ENCODE results near the gene TMEM178B. TPM values are rescaled to one million over a fixed set of nuclear protein-coding genes. Genes with fewer than 3 reads are reported as not detected.

The TMEM178B gene
- total RNA-seq, 4 donors from 2014 or later, result 1.3 to 1.8 (median 1.5) TPM

DNA sequence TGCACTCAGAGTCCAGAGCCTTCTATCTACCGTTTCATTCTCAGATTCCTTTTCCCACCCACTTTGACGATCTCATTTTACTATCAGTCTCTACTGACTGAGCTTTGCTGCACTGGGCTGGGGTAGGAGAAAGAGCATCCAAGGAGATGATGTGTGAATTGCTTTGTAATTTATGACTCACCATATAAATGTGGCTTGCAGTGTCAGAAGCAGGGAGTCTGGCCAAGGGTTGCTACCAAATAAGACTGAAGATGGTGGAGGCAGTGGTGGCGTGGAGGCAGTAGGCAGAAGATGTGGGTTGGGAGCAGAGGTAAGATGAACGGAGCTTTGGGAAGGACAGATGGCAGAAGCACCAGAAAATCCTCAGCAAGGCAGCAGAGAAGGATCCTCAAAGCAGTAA is 404.0 kb downstream of the TMEM178B start:
- in situ Hi-C loops (cut with MboI; ENCODE audit: low sequenced_read_pairs in 4 of 4), result no loop called here
- no peak overlapping the region for H3K4me3 ChIP-seq
- no peaks in the 10 kb centered on the region for H3K36me3 ChIP-seq
- H3K9me3 ChIP-seq, result no peaks in the 10 kb centered on the region
- TF ChIP-seq POLR2A (IDR thresholded peaks at IDR 0.05) (no peak), CTCF (IDR thresholded peaks at IDR 0.05 in 4 of 5, conservative IDR thresholded peaks at IDR 0.05 in 1 of 5) (no peak)
- DNase-seq (peak in 1 of 2 donors; percentile 26), ATAC-seq (peak; percentile 91 to 93)
- no peak overlapping the region for H3K27ac ChIP-seq
- no peaks in the 10 kb centered on the region for H3K27me3 ChIP-seq
- peaks cover 0 to 7% of the 10 kb centered on the region in 2 donors for H3K4me1 ChIP-seq
- intact Hi-C loops (cut with DNase I; ENCODE audit: low total_unique reads), result no loop called here

- in situ Hi-C loops (cut with MboI; ENCODE audit: low sequenced_read_pairs in 4 of 4) (no loop called here), intact Hi-C loops (cut with DNase I; ENCODE audit: low total_unique reads) (no loop called here)
Measured at GRCh38 chr7:141478845-141479244, 405.0 kb downstream of the TMEM178B start.

GRCh38 chr7:141480953-141481352 is 407.1 kb downstream of the TMEM178B start:
- in situ Hi-C loops (cut with MboI; ENCODE audit: low sequenced_read_pairs in 4 of 4), result no loop called here
- DNase-seq (no peak), ATAC-seq (no peak)
- no peaks in the 10 kb centered on the region for H3K36me3 ChIP-seq
- no peak overlapping the region for H3K4me3 ChIP-seq
- no peak overlapping the region for H3K27ac ChIP-seq
- intact Hi-C loops (cut with DNase I; ENCODE audit: low total_unique reads), result no loop called here
- TF ChIP-seq CTCF (IDR thresholded peaks at IDR 0.05 in 4 of 5, conservative IDR thresholded peaks at IDR 0.05 in 1 of 5) (no peak), POLR2A (IDR thresholded peaks at IDR 0.05) (no peak)
- H3K4me1 ChIP-seq, result peaks cover 0 to 7% of the 10 kb centered on the region in 2 donors
- no peaks in the 10 kb centered on the region for H3K27me3 ChIP-seq
- no peaks in the 10 kb centered on the region for H3K9me3 ChIP-seq

More at GRCh38 chr7:141478845-141479244, 405.0 kb downstream of the TMEM178B start:
- Histone ChIP-seq H3K9me3 (no peaks in the 10 kb centered on the region), H3K4me3 (no peak overlapping the region), H3K27me3 (no peaks in the 10 kb centered on the region), H3K4me1 (peaks cover 0 to 7% of the 10 kb centered on the region in 2 donors), H3K36me3 (no peaks in the 10 kb centered on the region), H3K27ac (no peak overlapping the region)
- no peak for TF ChIP-seq POLR2A (IDR thresholded peaks at IDR 0.05)
- no peak for TF ChIP-seq CTCF (IDR thresholded peaks at IDR 0.05 in 4 of 5, conservative IDR thresholded peaks at IDR 0.05 in 1 of 5)
- DNase-seq, result no peak
- no peak for ATAC-seq

- no peak overlapping the region for H3K4me3 ChIP-seq
- H3K9me3 ChIP-seq, result no peaks in the 10 kb centered on the region
- in situ Hi-C loops (cut with MboI; ENCODE audit: low sequenced_read_pairs in 4 of 4), result no loop called here
- H3K27me3 ChIP-seq, result no peaks in the 10 kb centered on the region
- H3K27ac ChIP-seq, result no peak overlapping the region
- ATAC-seq, result no peak
- peaks cover 0 to 7% of the 10 kb centered on the region in 2 donors for H3K4me1 ChIP-seq
- no peaks in the 10 kb centered on the region for H3K36me3 ChIP-seq
- TF ChIP-seq CTCF (IDR thresholded peaks at IDR 0.05 in 4 of 5, conservative IDR thresholded peaks at IDR 0.05 in 1 of 5), result no peak
- TF ChIP-seq POLR2A (IDR thresholded peaks at IDR 0.05), result no peak
- intact Hi-C loops (cut with DNase I; ENCODE audit: low total_unique reads), result no loop called here
- DNase-seq, result no peak
Measured at GRCh38 chr7:141481971-141482370, 408.1 kb downstream of the TMEM178B start.

DNA sequence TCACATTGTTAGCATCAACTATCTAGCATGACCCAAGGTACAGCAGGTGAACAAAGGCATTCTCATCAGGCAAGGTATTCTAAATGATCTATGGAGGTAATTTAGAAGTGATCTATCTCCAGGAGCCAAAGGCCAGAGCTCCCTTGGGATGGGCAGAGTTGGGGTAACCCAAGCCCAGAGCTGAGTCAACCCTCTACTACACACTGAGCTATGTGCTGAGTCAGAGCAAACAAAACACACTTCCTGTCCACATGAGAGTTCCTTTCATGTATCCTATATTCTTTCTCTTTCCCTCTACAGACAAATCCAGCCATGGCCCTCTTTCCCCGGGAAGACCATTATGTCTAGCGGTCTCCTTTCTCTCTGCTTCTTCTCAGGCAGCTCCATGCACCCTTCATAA is 409.2 kb downstream of the TMEM178B start:
- no peaks in the 10 kb centered on the region for H3K27me3 ChIP-seq
- no peak overlapping the region for H3K4me3 ChIP-seq
- intact Hi-C loops (cut with DNase I; ENCODE audit: low total_unique reads) (no loop called here), in situ Hi-C loops (cut with MboI; ENCODE audit: low sequenced_read_pairs in 4 of 4) (no loop called here)
- no peaks in the 10 kb centered on the region for H3K36me3 ChIP-seq
- ATAC-seq, result no peak
- no peak for DNase-seq
- peaks cover 0 to under 1% of the 10 kb centered on the region in 2 donors for H3K4me1 ChIP-seq
- H3K9me3 ChIP-seq, result no peaks in the 10 kb centered on the region
- no peak overlapping the region for H3K27ac ChIP-seq
- TF ChIP-seq POLR2A (IDR thresholded peaks at IDR 0.05) (no peak), CTCF (IDR thresholded peaks at IDR 0.05 in 4 of 5, conservative IDR thresholded peaks at IDR 0.05 in 1 of 5) (no peak)
